NCI-H128 (cell line): Measurements from ENCODE around the gene SLC25A41.
"Not testable (repeated sequence)": the region's sequence is repeated elsewhere in the genome, so short reads cannot be mapped to it uniquely, and the experiment has no call there.

Source experiments
- DNase-seq: peaks from one replicate; lab custom pipeline; 2025; ENCODE audit not compliant: unreplicated experiment; lab: John Stamatoyannopoulos, UW

Gene SLC25A41

DNA sequence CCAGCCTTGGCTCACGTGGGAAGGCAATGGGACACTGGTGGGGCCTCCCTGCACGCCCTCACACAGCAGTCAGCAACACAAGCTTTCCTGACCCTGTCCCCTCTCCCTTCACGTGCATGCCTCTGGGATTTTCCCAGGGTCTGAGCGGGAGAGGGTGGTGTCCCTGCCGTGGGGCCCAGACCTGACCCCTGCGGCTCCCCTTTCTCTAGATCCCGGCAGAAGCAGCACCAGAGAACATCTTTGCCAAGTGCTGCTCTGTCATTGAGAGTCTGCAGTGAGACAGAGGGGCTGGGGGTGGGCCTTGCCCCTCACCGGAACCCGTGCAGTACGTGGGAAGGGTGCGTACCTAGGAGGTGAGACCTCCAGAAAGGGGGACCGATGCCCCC lies 21.5 kb downstream of the SLC25A41 start:
- DNase-seq, result no peak

GRCh38 chr19:6409346-6409745 lies 24.2 kb downstream of the SLC25A41 start:
- no peak for DNase-seq

GRCh38 chr19:6406401-6406800 lies 27.2 kb downstream of the SLC25A41 start:
- no peak for DNase-seq

DNA sequence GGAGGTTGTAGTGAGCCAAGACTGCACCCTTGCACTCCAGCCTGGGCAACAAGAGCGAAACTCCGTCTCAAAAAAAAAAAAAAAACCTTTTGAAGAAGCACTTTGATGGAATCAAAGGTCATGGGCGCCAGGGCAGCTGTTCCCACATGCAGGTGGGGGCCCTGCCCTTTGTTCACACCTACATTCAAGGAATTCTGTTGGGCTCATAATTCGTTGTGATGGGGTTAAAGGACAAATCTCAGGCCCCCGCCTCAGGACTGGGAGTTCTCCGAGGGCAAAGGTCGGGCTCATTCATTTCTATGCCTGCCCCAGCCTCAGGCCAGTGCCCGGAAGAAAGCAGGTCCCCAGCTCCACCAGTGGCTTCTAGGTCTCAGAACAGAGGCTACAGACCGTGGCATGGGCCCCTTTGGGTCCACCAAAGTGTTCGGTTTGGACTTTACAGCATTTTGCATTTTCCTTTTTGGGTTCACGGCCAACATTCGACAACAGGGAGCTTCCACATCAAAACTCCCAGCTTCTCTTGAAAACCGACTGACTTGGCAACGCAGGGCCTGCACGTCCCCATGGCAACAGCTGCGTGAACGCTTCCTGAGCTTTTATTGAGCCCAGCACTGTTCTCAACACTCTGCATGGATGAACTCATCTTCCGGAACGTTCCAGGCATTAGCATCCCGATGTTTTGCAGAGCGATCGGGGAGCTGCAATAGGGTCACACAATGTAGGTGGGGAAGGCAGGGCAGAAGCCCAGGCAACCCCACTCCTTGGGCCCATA lies 30.5 kb downstream of the SLC25A41 start:
- no peak for DNase-seq

DNA sequence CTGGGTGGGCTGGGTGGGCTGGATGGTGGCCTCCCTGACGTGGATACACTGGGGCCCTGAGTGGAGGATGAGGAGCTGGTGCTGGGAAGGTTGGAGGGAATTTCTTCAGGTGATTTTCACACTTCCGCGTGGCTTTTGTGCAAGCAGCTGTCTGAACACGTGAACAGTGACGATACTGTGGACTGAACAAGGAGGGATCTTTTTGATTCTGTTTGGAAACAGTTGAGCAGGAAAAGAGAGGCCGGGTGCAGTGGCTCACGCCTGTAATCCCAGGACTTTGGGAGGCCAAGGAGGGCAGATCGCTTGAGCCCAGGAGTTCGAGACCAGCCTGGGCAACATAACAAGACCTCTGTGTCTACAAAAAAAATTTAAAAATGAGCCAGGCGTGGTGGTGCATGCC lies 31.5 kb downstream of the SLC25A41 start:
- DNase-seq, result no peak

GRCh38 chr19:6400062-6400944 lies 33.3 kb downstream of the SLC25A41 start:
- not testable (repeated sequence) for DNase-seq

DNA sequence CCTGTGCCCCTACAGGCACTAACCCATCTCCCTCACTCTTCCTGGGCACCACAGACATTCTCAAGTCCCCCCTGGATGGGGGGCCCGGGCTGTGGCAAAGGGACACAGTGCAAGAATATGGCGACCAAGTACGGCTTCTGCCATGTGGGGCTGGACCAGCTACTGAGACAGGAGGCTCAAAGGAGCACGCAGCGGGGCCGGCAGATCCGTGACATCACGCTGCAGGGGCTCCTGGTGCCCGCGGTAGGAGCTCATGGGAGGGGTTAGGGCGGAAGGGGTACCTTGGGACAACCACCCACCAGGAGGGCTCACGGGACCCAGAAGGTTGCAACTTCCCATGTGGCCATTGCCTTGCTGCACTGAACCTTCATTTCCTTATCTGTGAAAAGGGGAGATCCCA lies 37.3 kb downstream of the SLC25A41 start:
- DNase-seq, result no peak

- DNase-seq, result no peak
Observed at GRCh38 chr19:6394831-6395230, 38.7 kb downstream of the SLC25A41 start.

GRCh38 chr19:6393983-6394412 lies 39.6 kb downstream of the SLC25A41 start:
- DNase-seq, result peak; percentile 57

- peak; percentile 85 for DNase-seq
Observed at GRCh38 chr19:6393074-6393982, 40.2 kb downstream of the SLC25A41 start, which contains the start of gene GTF2F1. Gene GTF2F1, minus strand, starts transcription at chr19:6393164. Its CDS starts 169 bp downstream, at chr19:6392995.

GRCh38 chr19:6392221-6393073 lies 41.1 kb downstream of the SLC25A41 start:
- DNase-seq, result no peak

DNA sequence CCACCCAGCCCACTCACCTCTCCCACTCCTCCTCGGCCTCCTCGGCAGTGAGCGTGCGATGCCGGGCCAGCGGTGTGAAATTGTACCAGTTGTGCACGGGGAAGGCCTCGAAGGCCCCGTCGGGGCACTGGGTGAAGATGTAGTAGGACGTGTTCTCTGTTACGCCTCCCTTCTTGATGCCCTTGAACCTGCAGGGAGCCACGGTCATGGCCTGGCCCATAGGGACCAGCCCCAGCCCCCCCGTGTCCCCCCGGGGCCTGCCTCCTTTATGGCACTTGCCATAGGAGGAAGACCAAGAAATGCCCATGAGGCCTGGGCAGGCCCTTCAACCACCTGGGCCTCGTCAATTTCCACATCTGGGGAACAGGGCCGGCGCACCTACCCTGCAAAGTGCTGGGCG lies 46.2 kb downstream of the SLC25A41 start:
- no peak for DNase-seq

DNA sequence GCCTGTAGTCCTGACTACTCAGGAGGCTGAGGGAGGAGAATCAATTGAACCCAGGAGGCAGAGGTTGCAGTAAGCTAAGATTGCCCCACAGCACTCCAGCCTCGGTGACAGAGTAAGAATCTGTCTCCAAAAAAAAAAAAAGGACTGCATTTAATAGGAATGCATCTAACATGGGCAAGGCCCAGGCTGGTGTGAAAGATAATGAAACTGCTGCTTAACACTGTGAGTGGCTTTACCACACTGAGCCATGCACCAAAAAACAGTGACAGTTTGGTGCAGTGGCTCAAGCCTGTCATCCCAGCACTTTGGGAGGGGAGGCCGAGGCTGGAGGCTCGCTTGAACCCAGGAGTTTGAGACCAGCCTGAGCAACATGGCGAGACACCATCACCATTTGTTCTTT lies 49.2 kb downstream of the SLC25A41 start:
- no peak for DNase-seq

GRCh38 chr19:6383188-6383587 lies 50.4 kb downstream of the SLC25A41 start:
- DNase-seq, result no peak

- DNase-seq, result no peak
Observed at GRCh38 chr19:6381030-6381750, 52.4 kb downstream of the SLC25A41 start.

GRCh38 chr19:6379744-6380143 lies 53.8 kb downstream of the SLC25A41 start:
- DNase-seq, result no peak

GRCh38 chr19:6378486-6378885 lies 55.1 kb downstream of the SLC25A41 start:
- no peak for DNase-seq

DNA sequence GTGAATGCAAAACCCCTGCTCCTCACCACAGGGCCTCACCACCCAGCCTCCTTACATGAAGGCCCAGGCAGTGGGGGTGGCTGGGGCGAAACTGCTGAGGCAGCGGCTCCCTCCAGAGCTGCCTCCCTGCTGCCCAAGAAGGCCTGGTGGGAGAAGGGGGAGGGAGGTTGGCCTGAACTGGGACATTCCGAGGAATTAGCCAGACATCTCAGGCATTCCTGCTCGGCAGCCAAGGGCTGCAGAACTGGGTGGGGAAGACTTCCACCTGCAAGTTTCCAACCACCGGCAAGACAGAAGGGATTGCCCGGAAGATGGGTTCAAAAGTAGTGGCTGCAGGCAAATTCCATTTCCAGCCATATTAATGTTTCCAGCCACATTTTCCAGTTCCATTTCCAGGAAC lies 55.5 kb downstream of the SLC25A41 start:
- DNase-seq, result no peak

GRCh38 chr19:6376512-6377190 lies 56.9 kb downstream of the SLC25A41 start:
- DNase-seq, result no peak
